GM18505 (cell line): ENCODE data around the gene EIF1AD.
"Not testable (repeated sequence)": the region's sequence is repeated elsewhere in the genome, so short reads cannot be mapped to it uniquely, and the experiment has no call there.

ENCODE experiments used
- ATAC-seq: cut with Tn5 transposase; IDR thresholded peaks from one replicate; pipeline ENCODE4 v1.9.1; 2021; ENCODE audit not compliant: unreplicated experiment
- POLR2A ChIP-seq: IDR thresholded peaks from 4 replicates; pipeline ENCODE4 v1.6.1; 2011; ENCODE audit warnings: borderline replicate concordance; ENCODE audit not compliant: insufficient read depth, insufficient read length; ENCODE audit errors: extremely low read depth

Gene EIF1AD

DNA sequence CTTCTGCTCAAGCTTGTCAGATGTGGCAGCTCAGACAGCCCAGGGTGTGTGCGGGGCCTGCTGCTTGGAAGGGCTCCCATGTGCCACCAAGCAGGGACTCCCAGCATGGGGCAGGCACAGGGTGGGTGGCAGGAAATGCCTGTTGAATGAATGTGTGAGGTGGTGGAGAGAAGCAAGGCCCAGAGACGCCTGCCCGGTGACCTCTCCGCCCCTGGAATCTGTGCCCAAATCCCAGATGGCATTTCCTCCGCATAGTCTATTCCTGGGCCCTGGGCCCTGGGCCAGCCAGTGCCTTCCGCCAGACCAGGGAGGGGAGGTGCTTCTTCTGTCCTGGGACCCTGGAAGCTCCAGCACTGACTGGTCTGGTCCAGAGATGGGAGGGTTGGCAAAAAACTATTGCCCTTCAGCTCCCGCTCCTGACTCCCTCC, 13.5 kb upstream of the EIF1AD start:
- no peak for TF ChIP-seq POLR2A
- ATAC-seq: no peak

DNA sequence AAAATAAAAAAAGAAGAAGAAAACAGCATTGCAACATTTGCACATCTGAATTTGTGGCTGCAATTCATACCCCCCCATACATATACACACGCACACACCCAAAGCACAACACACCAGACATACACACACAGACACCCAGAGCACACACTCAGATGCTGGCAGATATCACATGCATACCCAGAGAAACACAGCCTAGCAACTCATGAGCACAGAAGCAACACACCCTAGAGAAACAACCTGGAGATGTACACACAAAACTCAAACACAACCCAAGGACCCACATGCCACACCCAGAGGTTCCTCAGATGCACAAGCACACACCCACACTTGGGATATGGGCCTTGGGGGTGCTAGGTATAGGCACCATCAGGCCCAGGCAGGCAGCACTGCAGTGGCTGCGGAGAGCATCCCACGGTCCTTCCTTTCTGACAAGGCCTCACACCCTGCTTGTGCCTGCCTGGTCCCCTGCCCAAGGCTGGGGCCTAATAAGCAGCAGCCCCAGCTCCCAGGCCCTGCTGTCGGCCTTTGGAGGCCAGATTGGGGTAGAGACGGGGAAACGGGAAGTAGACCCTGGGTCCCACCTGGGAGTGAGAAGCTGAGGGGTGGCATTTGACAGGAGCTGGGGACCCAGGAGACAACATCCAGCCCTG, 13.0 kb upstream of the EIF1AD start:
- no peak for ATAC-seq
- TF ChIP-seq POLR2A: no peak

DNA sequence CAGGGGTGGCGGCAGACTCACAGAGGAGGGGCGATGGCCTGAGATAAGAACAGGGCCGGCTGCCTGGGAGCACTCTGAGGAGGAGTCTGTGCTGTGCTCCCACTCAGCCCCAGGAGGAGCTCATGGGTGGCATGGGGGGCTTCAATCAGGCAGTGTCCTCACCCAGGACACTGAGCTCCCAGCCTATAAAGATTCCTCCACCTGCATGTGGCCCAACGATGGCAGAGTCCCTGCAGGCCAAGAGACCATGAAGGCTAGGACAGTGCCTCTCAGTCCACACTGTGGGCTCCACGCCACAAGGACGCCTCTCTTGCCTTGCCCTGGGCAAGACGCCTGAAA, 11.8 kb upstream of the EIF1AD start:
- no peak for ATAC-seq
- no peak for TF ChIP-seq POLR2A

- ATAC-seq: no peak
- no peak for TF ChIP-seq POLR2A
Measured at GRCh38 chr11:66012946-66013761, 11.2 kb upstream of the EIF1AD start.

GRCh38 chr11:66012371-66012945, 10.5 kb upstream of the EIF1AD start:
- ATAC-seq: no peak
- TF ChIP-seq POLR2A: no peak

GRCh38 chr11:66011785-66012303, 9.9 kb upstream of the EIF1AD start, which contains the start of gene CST6:
TSS of gene CST6 (plus strand) at chr11:66012008. CDS start at chr11:66012045, 37 bp downstream.
- ATAC-seq: no peak
- TF ChIP-seq POLR2A: no peak

GRCh38 chr11:66011239-66011784, 9.4 kb upstream of the EIF1AD start:
- no peak for ATAC-seq
- TF ChIP-seq POLR2A: no peak

- ATAC-seq: not testable (repeated sequence)
Measured at GRCh38 chr11:66010036-66010435, 8.1 kb upstream of the EIF1AD start.

DNA sequence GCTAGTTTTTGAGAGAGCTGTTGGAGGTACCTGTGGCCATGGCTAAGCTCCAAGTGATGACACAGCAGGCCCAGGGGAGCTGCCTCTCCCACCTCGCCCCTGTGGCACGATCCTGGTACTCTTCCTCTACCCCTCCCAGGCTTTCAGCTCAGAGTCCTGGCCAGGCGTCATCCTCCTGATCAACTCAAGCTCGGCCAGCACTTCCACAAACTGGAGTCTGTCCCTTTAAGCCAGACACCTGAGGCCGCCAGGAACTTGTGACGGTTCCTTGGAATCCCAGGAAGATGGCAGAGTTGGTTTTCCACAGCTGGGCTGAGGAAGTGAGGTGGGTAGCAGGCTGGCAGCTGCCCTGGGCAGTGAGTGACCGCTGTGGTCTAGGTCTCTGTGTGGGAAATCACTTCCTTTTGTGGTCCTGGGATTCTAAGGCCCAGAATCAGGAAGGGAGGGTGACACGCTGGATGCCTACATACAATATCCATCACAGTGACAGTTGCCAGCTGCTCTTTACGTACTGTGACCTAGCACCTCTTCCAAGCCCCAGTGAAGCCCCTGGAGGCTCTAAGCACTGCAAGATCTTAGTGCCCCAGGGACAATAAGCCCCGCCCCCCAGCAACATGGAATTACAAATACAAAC, 6.6 kb upstream of the EIF1AD start:
- no peak for TF ChIP-seq POLR2A
- ATAC-seq: no peak

- no peak for ATAC-seq
- TF ChIP-seq POLR2A: no peak
Measured at GRCh38 chr11:66008095-66008467, 6.1 kb upstream of the EIF1AD start.

DNA sequence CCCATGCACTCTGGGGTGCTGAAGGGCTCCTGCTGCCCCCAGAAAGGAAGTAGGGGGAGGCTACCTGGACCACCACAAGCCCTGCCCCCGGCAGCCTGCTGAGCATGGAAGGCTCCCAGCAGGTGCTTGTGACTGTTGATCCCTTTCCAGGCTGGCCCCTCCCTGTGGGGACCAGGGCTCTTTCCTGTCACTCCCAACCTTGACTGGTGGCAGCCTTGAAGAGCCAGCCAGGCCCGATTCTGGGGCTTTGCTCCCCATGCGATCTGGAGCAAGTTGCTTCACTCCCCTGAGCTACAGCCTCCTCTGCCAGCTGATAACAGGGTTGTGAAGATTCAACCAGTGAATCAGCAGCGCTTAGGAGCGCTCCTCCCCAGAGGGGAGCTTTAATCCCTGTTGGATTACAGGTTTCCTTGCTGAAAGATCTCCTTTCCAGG, 5.3 kb upstream of the EIF1AD start:
- ATAC-seq: no peak
- TF ChIP-seq POLR2A: no peak

- no peak for ATAC-seq
- no peak for TF ChIP-seq POLR2A
Measured at GRCh38 chr11:66006891-66007176, 4.9 kb upstream of the EIF1AD start.

GRCh38 chr11:66006134-66006890, 4.4 kb upstream of the EIF1AD start:
- ATAC-seq: no peak
- TF ChIP-seq POLR2A: no peak

DNA sequence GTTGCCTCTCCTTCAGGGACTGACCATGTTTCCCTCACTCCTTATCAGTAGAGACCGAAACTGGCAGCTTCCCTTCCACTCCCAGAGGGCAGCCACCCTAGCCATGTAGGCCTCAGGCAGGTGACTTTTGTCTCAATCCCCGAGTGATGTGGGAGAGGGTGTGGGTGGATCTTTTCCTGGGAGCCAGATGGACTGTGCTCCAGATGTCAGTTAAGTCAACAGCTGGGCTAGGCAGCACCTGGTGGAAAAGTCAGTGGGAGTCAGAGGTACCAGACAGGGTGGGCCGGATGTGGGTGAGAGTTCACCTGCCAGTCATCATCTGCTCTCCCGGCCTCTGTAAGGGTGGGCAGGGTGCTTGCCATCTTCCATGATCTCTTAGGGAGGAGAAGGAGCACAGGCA, 2.2 kb upstream of the EIF1AD start:
- no peak for TF ChIP-seq POLR2A
- no peak for ATAC-seq
